ENCODE data around the gene PCDH10.
"Not testable (repeated sequence)": the region's sequence is repeated elsewhere in the genome, so short reads cannot be mapped to it uniquely, and the experiment has no call there.

PCDH10 gene

GRCh38 chr4:133240451-133240850 is 91.4 kb downstream of the PCDH10 start:
- not testable (repeated sequence) for DNase-seq
